Heart left ventricle (tissue), 16 donors: Measurements from ENCODE around the gene SERF2. TPM values are rescaled to one million over a fixed set of nuclear protein-coding genes. Genes with fewer than 3 reads are reported as not detected.

Experiments
- ATAC-seq, 4 donors: fragments of 200-7000 bp; cut with Tn5 transposase; one replicate each; pipeline ENCODE4 v1.9.1; 2020 to 2022; ENCODE audit warnings: moderate library complexity in 4 of 4, mild to moderate bottlenecking in 3 of 4, moderate number of reproducible peaks in 1 of 4
- DNase-seq, 5 donors: peaks; one replicate each; pipeline ENCODE4 v3.0.0-alpha.2; 2020
- H3K27ac ChIP-seq, 12 donors: fragments of 200-600 bp; sonication (generic) in 4 of 12; one replicate each; pipeline versions ENCODE4 v1.5.0 to v1.8.0; 2016 to 2022; ENCODE audit warnings: mild to moderate bottlenecking in 2 of 12
- H3K27me3 ChIP-seq, 9 donors: fragments of 200-600 bp; sonication (generic) in 2 of 9; one replicate each; pipeline versions ENCODE4 v1.5.1 to v1.8.0; 2016 to 2022; ENCODE audit warnings: mild to moderate bottlenecking in 3 of 9
- H3K36me3 ChIP-seq, 9 donors: fragments of 200-600 bp; sonication (generic) in 2 of 9; one replicate each; pipeline versions ENCODE4 v1.5.0 to v1.8.0; 2018 to 2022; ENCODE audit warnings: mild to moderate bottlenecking in 2 of 9
- H3K4me1 ChIP-seq, 12 donors: fragments of 200-600 bp; sonication (generic) in 4 of 12; one replicate each; pipeline versions ENCODE4 v1.5.0 to v1.8.0; 2016 to 2022; ENCODE audit warnings: mild to moderate bottlenecking in 3 of 12
- H3K4me3 ChIP-seq, 12 donors: fragments of 200-600 bp; sonication (generic) in 4 of 12; one replicate each; pipeline versions ENCODE4 v1.5.0 to v1.8.0; 2017 to 2022; ENCODE audit warnings: mild to moderate bottlenecking in 9 of 12, moderate library complexity in 4 of 12
- H3K9me3 ChIP-seq, 12 donors: fragments of 200-600 bp; sonication (generic) in 4 of 12; one replicate each; pipeline versions ENCODE4 v1.5.0 to v1.8.0; 2016 to 2022; ENCODE audit warnings: mild to moderate bottlenecking in 1 of 12
- POLR2A ChIP-seq, 2 donors: fragments of 450-650 bp; IDR thresholded peaks; one replicate each; pipeline ENCODE4 v1.6.1; 2017; ENCODE audit warnings: antibody characterized with exemption in 2 of 2, mild to moderate bottlenecking in 2 of 2, moderate library complexity in 2 of 2
- WGBS, 4 donors: extraction: QIAGEN DNeasy Blood & Tissue Kit in 2 of 4; methylation state at CpG; one replicate each; pipeline versions ENCODE4 v1.1.5 to v1.1.7; 2013 to 2018; 5-methylcytosine and 5-hydroxymethylcytosine counted together
- intact Hi-C, 10 donors: fragments of 100-400 bp; cut with DNase I; formaldehyde crosslinking; loops; one replicate each; pipeline versions ENCODE4 v1.11.1 to v1.14.2; 2022
- polyA plus RNA-seq, 2 donors: library from polyadenylated mRNA; stranded (reverse); fragments of 200-250 nt; gene quantifications; one replicate each; pipeline ENCODE4 v1.2.3, GENCODE V29; 2013
- total RNA-seq, 9 donors: library from RNA; depleted of rRNA in 2 of 9; stranded (reverse); fragments of >200 nt in 2 of 9; fragmentation: NEBNext Ultra II Directional in 3 of 9; extraction: Animal tissue kit (Norgen Biotek cat#: 25700) in 3 of 9; gene quantifications; one replicate each; pipeline versions ENCODE4 v1.1.0 to v1.2.4, GENCODE V29; 2016 to 2023
- TF ChIP-seq, protein P1 (sequence below), 12 donors: fragments of 200-600 bp; sonication (generic) in 4 of 12; IDR thresholded peaks; one replicate each; pipeline versions ENCODE4 v1.5.0 to v1.8.0; 2018 to 2022; ENCODE audit warnings: antibody characterized with exemption in 12 of 12, mild to moderate bottlenecking in 5 of 12
- donor health status: ischemic (EF 13 %, LVEDD 7.1; RV severe dilation, severe dysfunction).
- donor health status: healthy with polysubstance abuse.
- donor health status: DM: no; HTN: yes; CAD: no.
- donor health status: DM: no; HTN: no; CAD: no.
- donor health status: ischemic (EF 25% LVEDD 6.9; RV normal size, moderate dysfunction).
- donor health status: ischemic (EF 25% LVEDD 5.7; RV mildly dilated, moderate dysfunction).
- donor health status: healthy.
- donor health status: DM: yes; HTN: yes; CAD: no.
- donor health status: ischemic (EF 35%, LVEDD 5.7; RV mildly dilated, moderate dysfunction).
- donor health status: nonischemic (EF 11% LVEDD 7.7; RV severe dilation, severe dysfunction).
- donor health status: DM: yes; HTN: yes; CAD: no.
- donor health status: PGD.
- donor health status: ischemic (EF 29% LVEDD 5.4; RV normal size, mild dysfunction).
- donor health status: nonischemic (EF 23%, LVEDD 6.1; RV moderate dilation, normal function).

Gene SERF2
- total and polyA plus RNA-seq, 11 donors: 705 to 4,156 (median 955) TPM

DNA sequence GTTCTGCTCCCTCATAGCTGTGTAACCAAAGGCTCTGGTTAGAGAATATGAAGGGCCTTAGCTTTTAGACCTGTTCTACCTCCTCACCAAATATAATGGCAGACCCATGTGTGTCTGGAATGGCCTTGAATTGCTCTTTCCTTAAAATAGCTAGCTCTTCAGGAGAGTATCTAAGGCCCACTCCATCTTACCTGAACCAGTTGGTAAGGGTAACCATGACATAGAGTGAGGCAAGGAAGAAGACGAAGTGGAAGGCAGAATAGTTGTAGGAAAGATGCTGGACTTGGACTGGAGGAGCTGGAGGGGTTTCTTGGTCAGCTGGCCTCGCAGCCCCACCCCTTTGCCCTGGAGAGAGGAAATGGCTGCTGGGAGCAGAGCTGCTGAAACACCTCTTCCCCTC, 3.1 kb downstream of the SERF2 start:
- Histone ChIP-seq H3K27ac (peak overlapping the region in 9 of 12 donors; percentile 3 to 100 (median 95)), H3K9me3 (no peaks in the 10 kb centered on the region), H3K4me3 (no peak overlapping the region), H3K4me1 (peaks cover 4 to 71% (median 52%) of the 10 kb centered on the region in 12 donors), H3K27me3 (no peaks in the 10 kb centered on the region), H3K36me3 (peaks cover 0 to 69% (median 58%) of the 10 kb centered on the region in 9 donors)
- ATAC-seq: no peak
- DNase-seq: no peak
- 79 to 96% (median 88%) methylated on average over 2 of the region's 2 CpGs for WGBS, 4 donors
- intact Hi-C loops: no loop called here
- TF ChIP-seq, protein P1, sequence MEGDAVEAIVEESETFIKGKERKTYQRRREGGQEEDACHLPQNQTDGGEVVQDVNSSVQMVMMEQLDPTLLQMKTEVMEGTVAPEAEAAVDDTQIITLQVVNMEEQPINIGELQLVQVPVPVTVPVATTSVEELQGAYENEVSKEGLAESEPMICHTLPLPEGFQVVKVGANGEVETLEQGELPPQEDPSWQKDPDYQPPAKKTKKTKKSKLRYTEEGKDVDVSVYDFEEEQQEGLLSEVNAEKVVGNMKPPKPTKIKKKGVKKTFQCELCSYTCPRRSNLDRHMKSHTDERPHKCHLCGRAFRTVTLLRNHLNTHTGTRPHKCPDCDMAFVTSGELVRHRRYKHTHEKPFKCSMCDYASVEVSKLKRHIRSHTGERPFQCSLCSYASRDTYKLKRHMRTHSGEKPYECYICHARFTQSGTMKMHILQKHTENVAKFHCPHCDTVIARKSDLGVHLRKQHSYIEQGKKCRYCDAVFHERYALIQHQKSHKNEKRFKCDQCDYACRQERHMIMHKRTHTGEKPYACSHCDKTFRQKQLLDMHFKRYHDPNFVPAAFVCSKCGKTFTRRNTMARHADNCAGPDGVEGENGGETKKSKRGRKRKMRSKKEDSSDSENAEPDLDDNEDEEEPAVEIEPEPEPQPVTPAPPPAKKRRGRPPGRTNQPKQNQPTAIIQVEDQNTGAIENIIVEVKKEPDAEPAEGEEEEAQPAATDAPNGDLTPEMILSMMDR (IDR thresholded peaks at IDR 0.05): no peak
- TF ChIP-seq POLR2A (IDR thresholded peaks at IDR 0.05): no peak

DNA sequence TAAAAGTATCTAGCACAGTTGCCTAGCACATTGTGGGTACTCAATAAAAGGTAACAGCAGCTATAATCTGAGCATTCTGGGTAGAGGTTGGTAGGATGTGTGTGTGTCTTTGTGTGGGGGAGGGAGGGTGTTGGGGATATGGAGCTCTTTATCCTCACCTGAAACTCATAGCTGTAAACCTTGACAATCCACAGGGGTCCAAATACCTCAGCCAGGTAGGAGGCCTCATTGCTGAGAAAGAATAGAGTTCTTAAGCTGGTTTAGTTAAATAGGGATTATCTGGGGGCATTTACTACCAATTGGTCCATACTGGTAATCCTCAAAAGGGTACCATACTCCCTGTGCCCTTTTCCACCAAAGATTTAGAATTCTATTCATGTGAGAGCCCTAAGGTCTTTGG, 3.9 kb downstream of the SERF2 start:
- no peak for TF ChIP-seq POLR2A (IDR thresholded peaks at IDR 0.05)
- TF ChIP-seq, protein P1 (IDR thresholded peaks at IDR 0.05): no peak
- H3K36me3 ChIP-seq: peaks cover 0 to 69% (median 58%) of the 10 kb centered on the region in 9 donors

DNA sequence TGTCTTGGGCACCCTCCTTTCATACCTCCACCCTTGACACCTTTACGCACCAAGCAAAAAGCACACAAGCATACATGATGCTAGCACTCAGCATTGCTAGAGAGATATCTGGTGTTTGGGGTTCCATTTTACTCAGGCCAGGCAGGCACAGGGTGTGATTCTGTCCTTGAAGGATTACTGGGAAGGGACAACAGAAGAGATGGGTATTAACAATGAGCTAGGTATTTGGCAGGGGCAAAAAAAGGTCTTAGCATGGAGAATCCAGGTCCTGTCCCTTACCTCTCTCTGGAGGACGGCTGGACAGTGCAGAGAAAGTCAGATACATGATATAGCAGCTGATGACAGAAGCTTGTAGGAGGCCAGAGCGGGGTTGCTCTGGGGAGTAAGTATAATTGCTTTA, 4.4 kb downstream of the SERF2 start:
- peaks cover 0 to 73% (median 61%) of the 10 kb centered on the region in 9 donors for H3K36me3 ChIP-seq
- no peak for DNase-seq
- no peak for ATAC-seq
- no peak overlapping the region for H3K4me3 ChIP-seq
- peaks cover 4 to 77% (median 56%) of the 10 kb centered on the region in 12 donors for H3K4me1 ChIP-seq
- H3K27ac ChIP-seq: no peak overlapping the region
- H3K27me3 ChIP-seq: no peaks in the 10 kb centered on the region
- 77 to 84% (median 82%) methylated on average over 3 of the region's 3 CpGs for WGBS, 4 donors
- H3K9me3 ChIP-seq: no peaks in the 10 kb centered on the region
- TF ChIP-seq, protein P1 (IDR thresholded peaks at IDR 0.05): no peak
- no peak for TF ChIP-seq POLR2A (IDR thresholded peaks at IDR 0.05)
- intact Hi-C loops: no loop called here

More for the DNA sequence above, 3.9 kb downstream of the SERF2 start:
- Histone ChIP-seq H3K27me3 (no peaks in the 10 kb centered on the region), H3K4me1 (peaks cover 4 to 75% (median 54%) of the 10 kb centered on the region in 12 donors), H3K27ac (no peak overlapping the region), H3K4me3 (no peak overlapping the region), H3K9me3 (no peaks in the 10 kb centered on the region)
- no peak for DNase-seq
- no peak for ATAC-seq
- intact Hi-C loops: no loop called here

DNA sequence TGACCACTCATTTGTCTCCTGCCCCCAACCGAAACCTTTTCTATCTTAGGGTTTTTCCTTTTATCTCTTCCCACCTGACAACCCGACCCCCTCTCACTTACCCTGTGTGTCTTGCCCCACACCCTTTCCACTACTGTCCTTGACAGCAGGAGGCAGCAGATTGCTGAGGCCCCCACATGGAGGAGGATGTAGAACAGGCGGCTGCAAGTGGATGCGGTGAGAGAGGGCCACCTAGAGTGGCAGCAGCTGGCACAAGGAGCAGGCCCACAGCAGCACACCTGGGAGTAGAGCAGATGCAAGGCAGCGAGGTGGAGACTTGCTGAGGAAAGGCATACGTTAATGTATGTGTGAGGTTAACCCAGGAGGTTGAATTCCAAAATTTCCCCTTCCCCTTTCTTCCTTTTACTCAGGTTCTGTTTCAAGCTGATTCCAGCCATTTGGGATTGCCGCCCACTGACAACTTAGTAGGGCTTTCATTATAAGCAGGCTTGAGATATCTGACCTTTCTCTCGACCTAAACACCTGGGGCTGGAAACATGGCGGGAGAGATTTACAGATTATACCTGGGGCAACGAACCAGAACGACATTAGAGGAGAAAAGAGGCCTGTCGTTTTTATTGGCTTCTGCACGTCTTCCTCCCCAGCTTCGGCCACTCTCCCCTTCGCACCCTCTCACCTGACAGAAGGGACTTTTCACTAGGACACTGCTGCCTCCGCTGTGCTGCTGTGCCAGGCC, 7.3 kb downstream of the SERF2 start:
- H3K36me3 ChIP-seq: peaks cover 0 to 86% (median 76%) of the 10 kb centered on the region in 9 donors
- TF ChIP-seq, protein P1 (IDR thresholded peaks at IDR 0.05): no peak
- TF ChIP-seq POLR2A (IDR thresholded peaks at IDR 0.05): no peak
- H3K27ac ChIP-seq: peak overlapping the region; percentile 76 to 95 (median 90)
- WGBS, 4 donors: 85 to 92% (median 91%) methylated on average over 16 of the region's 16 CpGs
- H3K27me3 ChIP-seq: no peaks in the 10 kb centered on the region
- DNase-seq: no peak
- H3K4me3 ChIP-seq: peak overlapping the region in 1 of 12 donors; percentile 87
- ATAC-seq: no peak
- intact Hi-C loops: no loop called here
- H3K4me1 ChIP-seq: peaks cover 4 to 62% (median 43%) of the 10 kb centered on the region in 12 donors
- H3K9me3 ChIP-seq: no peaks in the 10 kb centered on the region
